ENCODE data around the gene MYO15B. TPM values are rescaled to one million over a fixed set of nuclear protein-coding genes. Genes with fewer than 3 reads are reported as not detected.

MYO15B gene
- total RNA-seq, 1 donor from 2014 or later, result 43.0 TPM

DNA sequence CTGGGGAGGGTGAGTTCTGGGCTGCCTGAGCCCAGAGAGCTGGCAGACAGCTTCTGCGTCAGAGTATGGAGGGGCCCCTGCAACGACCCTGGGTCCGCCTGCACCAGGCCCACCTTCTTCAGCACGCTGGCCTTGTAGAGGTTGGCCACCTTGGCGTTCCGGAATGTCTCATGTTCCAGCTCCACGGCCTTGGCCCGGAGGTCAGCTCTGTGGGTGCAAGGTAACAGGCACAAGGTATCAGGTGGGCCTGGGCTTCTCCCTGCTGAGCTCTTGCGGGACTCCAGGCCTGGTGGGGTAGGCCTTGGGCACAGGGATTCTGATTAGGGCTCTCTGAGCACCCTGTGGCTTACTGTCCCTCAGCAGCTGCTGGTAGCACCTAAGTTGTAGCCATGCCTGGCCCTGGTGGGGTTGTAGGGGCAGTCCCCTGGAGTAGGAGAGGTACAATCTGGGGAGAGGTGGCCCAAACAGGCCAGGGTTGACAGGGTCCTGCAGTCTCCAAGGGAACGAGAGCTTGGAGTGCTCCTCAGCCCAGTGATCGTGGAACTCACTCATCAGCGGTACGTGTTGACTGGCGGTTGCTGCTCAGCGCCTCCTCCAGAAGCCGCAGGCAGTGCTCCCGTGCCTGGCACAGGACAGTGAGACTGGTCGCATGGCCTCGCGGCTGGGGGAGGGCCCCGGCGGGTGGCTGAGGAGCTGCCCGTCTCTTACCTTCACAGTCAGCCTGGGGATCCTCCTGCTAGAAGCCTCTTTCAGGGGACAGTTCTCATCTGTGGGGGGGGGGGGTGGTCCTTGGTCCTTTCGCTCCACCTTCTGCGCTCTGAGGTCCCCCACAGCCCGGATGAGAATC is 42.7 kb downstream of the MYO15B start:
- peaks cover 43% of the 10 kb centered on the region for H3K4me1 ChIP-seq
- no peak for DNase-seq
- intact Hi-C loops (cut with micrococcal nuclease), result loop anchor here (5.0 kb wide), 1 partner anchor 122 kb away; no protein-coding TSS in a partner anchor
- no peak overlapping the region for H3K27ac ChIP-seq (replicated peaks)
- H3K9me3 ChIP-seq (replicated peaks), result no peaks in the 10 kb centered on the region
- no peak overlapping the region for H3K4me3 ChIP-seq
- TF ChIP-seq, protein P1, sequence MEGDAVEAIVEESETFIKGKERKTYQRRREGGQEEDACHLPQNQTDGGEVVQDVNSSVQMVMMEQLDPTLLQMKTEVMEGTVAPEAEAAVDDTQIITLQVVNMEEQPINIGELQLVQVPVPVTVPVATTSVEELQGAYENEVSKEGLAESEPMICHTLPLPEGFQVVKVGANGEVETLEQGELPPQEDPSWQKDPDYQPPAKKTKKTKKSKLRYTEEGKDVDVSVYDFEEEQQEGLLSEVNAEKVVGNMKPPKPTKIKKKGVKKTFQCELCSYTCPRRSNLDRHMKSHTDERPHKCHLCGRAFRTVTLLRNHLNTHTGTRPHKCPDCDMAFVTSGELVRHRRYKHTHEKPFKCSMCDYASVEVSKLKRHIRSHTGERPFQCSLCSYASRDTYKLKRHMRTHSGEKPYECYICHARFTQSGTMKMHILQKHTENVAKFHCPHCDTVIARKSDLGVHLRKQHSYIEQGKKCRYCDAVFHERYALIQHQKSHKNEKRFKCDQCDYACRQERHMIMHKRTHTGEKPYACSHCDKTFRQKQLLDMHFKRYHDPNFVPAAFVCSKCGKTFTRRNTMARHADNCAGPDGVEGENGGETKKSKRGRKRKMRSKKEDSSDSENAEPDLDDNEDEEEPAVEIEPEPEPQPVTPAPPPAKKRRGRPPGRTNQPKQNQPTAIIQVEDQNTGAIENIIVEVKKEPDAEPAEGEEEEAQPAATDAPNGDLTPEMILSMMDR (IDR thresholded peaks at IDR 0.05; ENCODE audit: borderline replicate concordance), result no peak
- peaks cover 26% of the 10 kb centered on the region for H3K36me3 ChIP-seq
- H3K27me3 ChIP-seq (ENCODE audit: low read depth), result no peaks in the 10 kb centered on the region

DNA sequence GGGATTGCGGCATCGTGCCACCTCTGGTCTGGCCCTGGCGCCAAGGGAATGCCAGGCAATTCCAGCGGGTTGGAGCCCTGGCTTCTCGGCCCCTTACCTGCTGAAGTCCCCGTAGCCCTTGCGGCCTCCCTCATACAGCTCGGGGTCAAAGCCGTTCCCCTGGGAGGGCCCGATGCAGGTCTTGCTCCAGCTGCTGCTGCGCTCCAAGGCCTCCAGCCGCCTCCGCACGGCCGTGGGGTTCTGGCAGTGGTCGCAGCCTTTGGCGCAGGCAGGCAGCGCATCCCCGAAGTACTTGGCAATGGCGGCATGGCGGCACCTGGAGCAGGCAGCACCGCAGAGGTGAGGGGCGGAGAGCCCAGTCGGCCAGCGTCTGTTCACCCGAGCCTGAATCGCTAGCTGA is 43.8 kb downstream of the MYO15B start:
- Histone ChIP-seq H3K27me3 (ENCODE audit: low read depth) (no peaks in the 10 kb centered on the region), H3K36me3 (peaks cover 16% of the 10 kb centered on the region), H3K9me3 (replicated peaks) (no peaks in the 10 kb centered on the region), H3K4me3 (no peak overlapping the region), H3K4me1 (peaks cover 47% of the 10 kb centered on the region), H3K27ac (replicated peaks) (no peak overlapping the region)
- intact Hi-C loops (cut with micrococcal nuclease), result loop anchor here (5.0 kb wide), 1 partner anchor 121 kb away; no protein-coding TSS in a partner anchor
- TF ChIP-seq, protein P1 (IDR thresholded peaks at IDR 0.05; ENCODE audit: borderline replicate concordance), result no peak
- DNase-seq, result no peak

DNA sequence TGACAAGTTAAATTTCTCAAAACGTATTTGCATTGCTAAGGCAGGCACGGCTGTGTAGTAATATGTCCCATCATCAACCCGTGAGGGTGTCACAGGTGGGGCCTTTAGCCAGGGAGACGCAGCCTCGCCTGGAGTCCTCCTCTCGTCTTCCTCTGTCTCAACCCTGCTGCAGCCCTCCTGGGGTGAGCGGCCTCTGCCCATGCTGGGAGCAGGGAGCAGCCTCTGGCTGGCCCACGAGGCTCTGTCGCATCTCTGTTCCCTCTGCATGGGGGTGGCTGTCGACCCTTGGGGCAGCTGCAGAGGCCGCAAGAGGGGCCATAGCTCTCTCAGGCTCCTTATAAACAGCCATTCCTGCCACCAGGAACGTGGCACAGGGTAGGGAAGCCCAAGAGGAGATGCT is 44.8 kb downstream of the MYO15B start:
- Histone ChIP-seq H3K4me1 (peaks cover 50% of the 10 kb centered on the region), H3K9me3 (replicated peaks) (no peaks in the 10 kb centered on the region), H3K4me3 (no peak overlapping the region), H3K27me3 (ENCODE audit: low read depth) (no peaks in the 10 kb centered on the region), H3K27ac (replicated peaks) (peak overlapping the region; percentile 92), H3K36me3 (peaks cover 5% of the 10 kb centered on the region)
- TF ChIP-seq, protein P1 (IDR thresholded peaks at IDR 0.05; ENCODE audit: borderline replicate concordance), result no peak
- intact Hi-C loops (cut with micrococcal nuclease), result loop anchor here (5.0 kb wide), 1 partner anchor 120 kb away; no protein-coding TSS in a partner anchor
- DNase-seq, result no peak

DNA sequence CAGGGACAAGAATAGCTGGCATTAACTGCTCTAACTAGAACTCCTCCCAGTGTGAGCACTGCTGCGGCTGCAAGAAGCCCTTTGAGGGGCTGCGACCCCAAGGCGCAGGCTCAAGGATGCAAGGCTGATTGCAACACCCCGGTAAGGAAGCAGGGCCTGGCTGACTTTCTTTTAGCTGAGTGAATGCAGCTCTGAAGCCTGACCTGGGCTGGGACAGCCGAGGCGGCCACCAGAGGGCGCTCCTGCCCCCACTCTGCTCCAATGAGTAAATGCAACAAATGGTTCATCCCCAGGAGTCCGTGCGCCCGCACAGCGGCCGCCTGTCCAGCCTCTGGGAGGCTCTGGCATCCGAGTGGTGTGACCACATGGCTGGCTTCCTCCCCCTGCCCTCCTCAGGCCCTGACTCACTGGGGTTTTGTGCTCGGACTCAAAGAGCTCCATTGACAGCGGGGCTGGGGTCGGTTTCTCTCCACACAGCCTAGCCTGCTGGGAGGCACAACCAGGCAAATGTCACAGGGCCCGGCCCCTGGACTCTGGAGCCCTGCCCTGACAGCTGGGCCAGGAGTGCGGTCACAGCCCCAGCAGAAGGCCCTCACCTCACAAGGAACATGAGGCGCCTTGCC is 45.4 kb downstream of the MYO15B start, which contains the start of gene SMIM5:
TSS of gene SMIM5 (plus strand) at position 572 of the 623 bp plus-strand sequence. CDS start 6,768 bp downstream, outside the sequence.
- TF ChIP-seq, protein P1 (IDR thresholded peaks at IDR 0.05; ENCODE audit: borderline replicate concordance), result peak; percentile 99
- intact Hi-C loops (cut with micrococcal nuclease), result loop anchor here (5.0 kb wide), 1 partner anchor 119 kb away; no protein-coding TSS in a partner anchor
- no peaks in the 10 kb centered on the region for H3K27me3 ChIP-seq (ENCODE audit: low read depth)
- peak within 1 kb of the TSS; percentile 64 for H3K4me3 ChIP-seq
- no peaks in the 10 kb centered on the region for H3K9me3 ChIP-seq (replicated peaks)
- H3K27ac ChIP-seq (replicated peaks), result peak within 1 kb of the TSS; percentile 92
- peaks cover 55% of the 10 kb centered on the region for H3K4me1 ChIP-seq
- H3K36me3 ChIP-seq, result peaks cover 3% of the 10 kb centered on the region
- DNase-seq, result peak; percentile 87

DNA sequence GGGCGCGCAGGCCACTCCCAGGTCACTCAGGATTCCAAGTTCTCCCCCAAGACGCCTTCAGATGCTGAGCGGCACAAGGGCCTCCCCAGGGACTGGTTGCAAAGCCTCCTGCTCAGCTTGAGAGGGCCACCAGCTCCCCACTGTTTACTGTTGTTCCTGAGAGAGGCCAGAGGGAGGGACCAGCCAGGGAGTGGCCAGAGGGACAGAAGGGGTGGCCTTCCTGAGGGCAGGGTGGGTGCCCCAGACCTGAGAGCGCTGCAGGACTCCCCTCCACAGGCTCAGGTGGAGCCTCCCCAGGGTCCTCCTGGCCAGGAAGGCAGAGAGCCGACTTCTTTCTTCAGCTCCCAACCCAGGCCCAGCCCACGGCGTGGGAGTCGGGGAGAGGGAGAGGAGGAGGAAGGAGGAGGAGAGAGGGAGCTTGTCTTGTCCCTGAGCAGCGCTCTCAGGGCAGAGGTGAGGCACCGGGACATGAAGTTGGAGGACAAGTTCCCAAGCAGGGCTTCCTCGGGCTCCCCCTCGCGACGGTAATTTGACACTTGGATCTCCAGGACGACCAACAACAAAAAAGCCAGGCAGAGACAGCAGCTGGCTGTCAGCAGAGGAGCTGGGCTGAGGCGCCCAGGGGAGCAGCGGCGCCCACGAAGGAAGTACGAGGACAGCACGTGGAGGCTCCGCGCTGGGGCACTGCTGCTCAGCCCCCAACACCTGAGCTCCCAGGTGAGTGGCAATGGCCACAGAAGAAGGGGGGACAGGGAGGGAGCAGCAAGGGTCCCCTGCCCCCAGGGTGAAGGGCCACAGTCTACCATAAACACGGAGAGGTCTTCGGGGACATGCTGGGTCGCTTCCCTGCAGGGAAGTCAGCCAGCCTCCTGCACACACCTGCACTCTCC is 46.1 kb downstream of the MYO15B start:
- intact Hi-C loops (cut with micrococcal nuclease), result loop anchor here (5.0 kb wide), 1 partner anchor 119 kb away; no protein-coding TSS in a partner anchor
- Histone ChIP-seq H3K4me1 (peaks cover 63% of the 10 kb centered on the region), H3K36me3 (no peaks in the 10 kb centered on the region), H3K27me3 (ENCODE audit: low read depth) (no peaks in the 10 kb centered on the region), H3K4me3 (peak overlapping the region; percentile 64), H3K27ac (replicated peaks) (peak overlapping the region; percentile 92), H3K9me3 (replicated peaks) (no peaks in the 10 kb centered on the region)
- DNase-seq, result peak; percentile 93
- TF ChIP-seq, protein P1 (IDR thresholded peaks at IDR 0.05; ENCODE audit: borderline replicate concordance), result peak; percentile 61

Measured in left ventricle myocardium inferior (tissue), 1 donor.